ENCODE measurements around the gene FHIT.

Gene FHIT

DNA sequence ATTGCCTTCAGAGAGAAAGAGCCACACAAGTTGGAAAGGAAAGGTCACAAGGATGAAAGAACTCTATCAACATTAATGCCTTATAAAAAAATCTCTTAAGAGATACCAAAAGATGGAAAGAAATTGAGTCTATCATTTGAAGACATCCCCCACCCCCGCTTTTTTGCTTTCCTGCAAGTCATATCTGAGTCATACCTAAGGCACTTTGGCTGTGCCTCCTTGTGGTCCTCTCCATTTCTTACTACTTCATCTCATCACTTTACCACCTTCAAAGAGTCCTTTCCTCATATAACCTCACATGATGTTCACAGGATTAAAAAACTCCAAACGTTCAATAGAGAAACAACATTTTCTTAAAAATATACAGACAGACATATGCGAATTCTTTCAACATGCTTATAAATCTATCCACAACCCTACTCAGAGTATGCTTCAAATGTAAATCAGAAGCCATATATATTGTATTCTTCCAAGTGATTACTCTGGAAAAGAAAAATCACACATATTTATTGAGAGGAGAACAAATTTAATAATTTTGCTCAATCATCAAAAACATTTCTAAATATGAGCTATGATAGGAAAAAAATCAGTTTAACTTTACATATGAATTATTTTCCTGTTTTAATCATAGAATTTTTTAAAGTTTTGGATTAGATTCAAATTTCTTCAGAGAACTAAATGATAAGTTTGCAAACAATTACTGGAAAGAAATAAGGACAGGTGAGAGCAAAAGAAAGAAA, 1197.6 kb downstream of the FHIT start:
- no peaks in the 10 kb centered on the region for H3F3A ChIP-seq (ENCODE audit: insufficient read depth)
- H3K36me3 ChIP-seq (ENCODE audit: low read length): no peaks in the 10 kb centered on the region
- H3K27ac ChIP-seq (ENCODE audit: low read depth, low read length): no peak overlapping the region
- H2AFZ ChIP-seq (ENCODE audit: low read depth, low read length, severe bottlenecking): no peak overlapping the region
- H3K9me2 ChIP-seq (replicated peaks; ENCODE audit: insufficient read depth, low read length): no peaks in the 10 kb centered on the region
- H3K9me3 ChIP-seq (ENCODE audit: insufficient read depth, low read length): 0 out of 2 replicates have a peak, but pooled peaks cover 7% of the 10 kb centered on the region
- no peaks in the 10 kb centered on the region for H3K27me3 ChIP-seq (ENCODE audit: low read length)
- H3K9ac ChIP-seq (ENCODE audit: low read length): no peak overlapping the region
- H3K4me2 ChIP-seq (ENCODE audit: low read depth, low read length, poor library complexity, severe bottlenecking): no peak overlapping the region
- no peak for TF ChIP-seq EZH2phosphoT487 (conservative IDR thresholded peaks at IDR 0.05; ENCODE audit: low read length)
- TF ChIP-seq, protein P1, sequence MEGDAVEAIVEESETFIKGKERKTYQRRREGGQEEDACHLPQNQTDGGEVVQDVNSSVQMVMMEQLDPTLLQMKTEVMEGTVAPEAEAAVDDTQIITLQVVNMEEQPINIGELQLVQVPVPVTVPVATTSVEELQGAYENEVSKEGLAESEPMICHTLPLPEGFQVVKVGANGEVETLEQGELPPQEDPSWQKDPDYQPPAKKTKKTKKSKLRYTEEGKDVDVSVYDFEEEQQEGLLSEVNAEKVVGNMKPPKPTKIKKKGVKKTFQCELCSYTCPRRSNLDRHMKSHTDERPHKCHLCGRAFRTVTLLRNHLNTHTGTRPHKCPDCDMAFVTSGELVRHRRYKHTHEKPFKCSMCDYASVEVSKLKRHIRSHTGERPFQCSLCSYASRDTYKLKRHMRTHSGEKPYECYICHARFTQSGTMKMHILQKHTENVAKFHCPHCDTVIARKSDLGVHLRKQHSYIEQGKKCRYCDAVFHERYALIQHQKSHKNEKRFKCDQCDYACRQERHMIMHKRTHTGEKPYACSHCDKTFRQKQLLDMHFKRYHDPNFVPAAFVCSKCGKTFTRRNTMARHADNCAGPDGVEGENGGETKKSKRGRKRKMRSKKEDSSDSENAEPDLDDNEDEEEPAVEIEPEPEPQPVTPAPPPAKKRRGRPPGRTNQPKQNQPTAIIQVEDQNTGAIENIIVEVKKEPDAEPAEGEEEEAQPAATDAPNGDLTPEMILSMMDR (IDR thresholded peaks at IDR 0.05; ENCODE audit: insufficient read depth, low read length, poor library complexity, severe bottlenecking): no peak
- H3K4me3 ChIP-seq (ENCODE audit: insufficient read depth, low read length, poor library complexity, severe bottlenecking): no peak overlapping the region
- H3K79me2 ChIP-seq (ENCODE audit: insufficient read depth, low read length): no peaks in the 10 kb centered on the region
- no peaks in the 10 kb centered on the region for H4K20me1 ChIP-seq (ENCODE audit: low read depth, low read length)

GRCh38 chr3:60048447-60048848, 1202.8 kb downstream of the FHIT start:
- H3F3A ChIP-seq (ENCODE audit: insufficient read depth): no peaks in the 10 kb centered on the region
- TF ChIP-seq EZH2phosphoT487 (conservative IDR thresholded peaks at IDR 0.05; ENCODE audit: low read length): no peak
- H3K4me3 ChIP-seq (ENCODE audit: insufficient read depth, low read length, poor library complexity, severe bottlenecking): no peak overlapping the region
- no peak overlapping the region for H3K9ac ChIP-seq (ENCODE audit: low read length)
- no peaks in the 10 kb centered on the region for H3K36me3 ChIP-seq (ENCODE audit: low read length)
- no peaks in the 10 kb centered on the region for H3K9me3 ChIP-seq (ENCODE audit: insufficient read depth, low read length)
- no peaks in the 10 kb centered on the region for H3K79me2 ChIP-seq (ENCODE audit: insufficient read depth, low read length)
- H3K27ac ChIP-seq (ENCODE audit: low read depth, low read length): no peak overlapping the region
- no peak overlapping the region for H2AFZ ChIP-seq (ENCODE audit: low read depth, low read length, severe bottlenecking)
- no peak overlapping the region for H3K4me2 ChIP-seq (ENCODE audit: low read depth, low read length, poor library complexity, severe bottlenecking)
- no peaks in the 10 kb centered on the region for H4K20me1 ChIP-seq (ENCODE audit: low read depth, low read length)
- no peaks in the 10 kb centered on the region for H3K9me2 ChIP-seq (replicated peaks; ENCODE audit: insufficient read depth, low read length)
- H3K27me3 ChIP-seq (ENCODE audit: low read length): no peaks in the 10 kb centered on the region

- no peak overlapping the region for H2AFZ ChIP-seq (ENCODE audit: low read depth, low read length, severe bottlenecking)
- H3K9me3 ChIP-seq (ENCODE audit: insufficient read depth, low read length): no peaks in the 10 kb centered on the region
- H3K79me2 ChIP-seq (ENCODE audit: insufficient read depth, low read length): no peaks in the 10 kb centered on the region
- H3K36me3 ChIP-seq (ENCODE audit: low read length): no peaks in the 10 kb centered on the region
- H3K4me2 ChIP-seq (ENCODE audit: low read depth, low read length, poor library complexity, severe bottlenecking): no peak overlapping the region
- H3K27ac ChIP-seq (ENCODE audit: low read depth, low read length): no peak overlapping the region
- H4K20me1 ChIP-seq (ENCODE audit: low read depth, low read length): no peaks in the 10 kb centered on the region
- TF ChIP-seq, protein P1 (IDR thresholded peaks at IDR 0.05; ENCODE audit: insufficient read depth, low read length, poor library complexity, severe bottlenecking): no peak
- TF ChIP-seq EZH2phosphoT487 (conservative IDR thresholded peaks at IDR 0.05; ENCODE audit: low read length): no peak
- H3K27me3 ChIP-seq (ENCODE audit: low read length): no peaks in the 10 kb centered on the region
- H3K9me2 ChIP-seq (replicated peaks; ENCODE audit: insufficient read depth, low read length): no peaks in the 10 kb centered on the region
- no peaks in the 10 kb centered on the region for H3F3A ChIP-seq (ENCODE audit: insufficient read depth)
- no peak overlapping the region for H3K4me3 ChIP-seq (ENCODE audit: insufficient read depth, low read length, poor library complexity, severe bottlenecking)
- H3K9ac ChIP-seq (ENCODE audit: low read length): no peak overlapping the region
These were observed 1203.6 kb downstream of the FHIT start for GRCh38 chr3:60047426-60048200.

GRCh38 chr3:60046210-60046609, 1205.0 kb downstream of the FHIT start:
- Histone ChIP-seq H3K79me2 (ENCODE audit: insufficient read depth, low read length) (no peaks in the 10 kb centered on the region), H3K4me2 (ENCODE audit: low read depth, low read length, poor library complexity, severe bottlenecking) (no peak overlapping the region), H3K27me3 (ENCODE audit: low read length) (no peaks in the 10 kb centered on the region), H3K36me3 (ENCODE audit: low read length) (no peaks in the 10 kb centered on the region), H3K4me3 (ENCODE audit: insufficient read depth, low read length, poor library complexity, severe bottlenecking) (no peak overlapping the region), H4K20me1 (ENCODE audit: low read depth, low read length) (no peaks in the 10 kb centered on the region), H3F3A (ENCODE audit: insufficient read depth) (no peaks in the 10 kb centered on the region), H3K9me3 (ENCODE audit: insufficient read depth, low read length) (no peaks in the 10 kb centered on the region), H3K9me2 (replicated peaks; ENCODE audit: insufficient read depth, low read length) (no peaks in the 10 kb centered on the region), H2AFZ (ENCODE audit: low read depth, low read length, severe bottlenecking) (no peak overlapping the region), H3K27ac (ENCODE audit: low read depth, low read length) (no peak overlapping the region), H3K9ac (ENCODE audit: low read length) (no peak overlapping the region)
- no peak for TF ChIP-seq EZH2phosphoT487 (conservative IDR thresholded peaks at IDR 0.05; ENCODE audit: low read length)
- TF ChIP-seq, protein P1 (IDR thresholded peaks at IDR 0.05; ENCODE audit: insufficient read depth, low read length, poor library complexity, severe bottlenecking): no peak
